ENCODE data around the gene PKD1L1. TPM values are rescaled to one million over a fixed set of nuclear protein-coding genes. Genes with fewer than 3 reads are reported as not detected.

Gene PKD1L1
- total RNA-seq, 4 donors from 2014 or later: 0.38 to 81.7 (median 0.82) TPM

- no peak for ATAC-seq (ENCODE audit: low FRiP score)
- no peak for TF ChIP-seq CTCF (IDR thresholded peaks at IDR 0.05)
- DNase-seq (ENCODE audit: low spot score): no peak
Observed at GRCh38 chr7:47937065-47937687, 11.1 kb downstream of the PKD1L1 start.

- TF ChIP-seq CTCF (IDR thresholded peaks at IDR 0.05): no peak
- ATAC-seq (ENCODE audit: low FRiP score): no peak
- DNase-seq (ENCODE audit: low spot score): no peak
Observed at GRCh38 chr7:47936323-47936722, 11.9 kb downstream of the PKD1L1 start.

GRCh38 chr7:47935336-47935735 lies 12.9 kb downstream of the PKD1L1 start:
- ATAC-seq (ENCODE audit: low FRiP score): no peak
- no peak for DNase-seq (ENCODE audit: low spot score)
- TF ChIP-seq CTCF (IDR thresholded peaks at IDR 0.05): no peak

GRCh38 chr7:47934831-47935230 lies 13.4 kb downstream of the PKD1L1 start:
- ATAC-seq (ENCODE audit: low FRiP score) (no peak), DNase-seq (ENCODE audit: low spot score) (no peak)
- no peak for TF ChIP-seq CTCF (IDR thresholded peaks at IDR 0.05)

- ATAC-seq (ENCODE audit: low FRiP score): no peak
- no peak for TF ChIP-seq CTCF (IDR thresholded peaks at IDR 0.05)
- DNase-seq (ENCODE audit: low spot score): no peak
Observed at GRCh38 chr7:47933215-47933614, 15.1 kb downstream of the PKD1L1 start.

GRCh38 chr7:47932466-47933037 lies 15.7 kb downstream of the PKD1L1 start:
- TF ChIP-seq CTCF (IDR thresholded peaks at IDR 0.05): no peak
- ATAC-seq (ENCODE audit: low FRiP score): no peak
- no peak for DNase-seq (ENCODE audit: low spot score)

- TF ChIP-seq CTCF (IDR thresholded peaks at IDR 0.05): no peak
- ATAC-seq (ENCODE audit: low FRiP score): no peak
Observed at GRCh38 chr7:47932016-47932415, 16.2 kb downstream of the PKD1L1 start.

More at GRCh38 chr7:47932016-47932415, 16.2 kb downstream of the PKD1L1 start:
- DNase-seq (ENCODE audit: low spot score): no peak
